Mucosa of rectum (tissue), 2 donors: ENCODE measurements around the gene GSG1L2.
"Not testable (repeated sequence)": the region's sequence is repeated elsewhere in the genome, so short reads cannot be mapped to it uniquely, and the experiment has no call there.

Source experiments
- H3K27ac ChIP-seq, 2 donors: one replicate each; pipeline ENCODE4 v1.7.0; 2013; ENCODE audit warnings: inconsistent platforms in 2 of 2, low read depth in 2 of 2, low read length in 2 of 2
- H3K27me3 ChIP-seq, 2 donors: one replicate each; pipeline ENCODE4 v1.7.0; 2013; ENCODE audit warnings: low read length in 2 of 2; ENCODE audit not compliant: control insufficient read depth in 2 of 2, insufficient read depth in 2 of 2
- H3K36me3 ChIP-seq, 2 donors: one replicate each; pipeline ENCODE4 v1.7.0; 2013; ENCODE audit warnings: low read length in 2 of 2; ENCODE audit not compliant: control insufficient read depth in 2 of 2, insufficient read depth in 2 of 2
- H3K4me1 ChIP-seq, 2 donors: one replicate each; pipeline ENCODE4 v1.7.0; 2013; ENCODE audit warnings: low read length in 2 of 2, mild to moderate bottlenecking in 1 of 2; ENCODE audit not compliant: control insufficient read depth in 2 of 2, insufficient read depth in 2 of 2
- H3K4me3 ChIP-seq, 2 donors: one replicate each; pipeline ENCODE4 v1.7.0; 2013; ENCODE audit warnings: low read length in 2 of 2
- H3K9ac ChIP-seq, 2 donors: one replicate each; pipeline ENCODE4 v1.7.0; 2013; ENCODE audit warnings: low read length in 2 of 2, low read depth in 1 of 2, mild to moderate bottlenecking in 1 of 2
- H3K9me3 ChIP-seq, 2 donors: one replicate each; pipeline ENCODE4 v1.7.0; 2013; ENCODE audit warnings: low read length in 2 of 2; ENCODE audit not compliant: control insufficient read depth in 2 of 2
- donor health status: healthy.
- donor health status: Normal muscosa, but diverticular disease.

GSG1L2 gene

GRCh38 chr17:9792181-9792840, 29.6 kb downstream of the GSG1L2 start:
- Histone ChIP-seq H3K4me3 (no peak overlapping the region), H3K27ac (no peak overlapping the region), H3K9ac (no peak overlapping the region), H3K9me3 (no peaks in the 10 kb centered on the region), H3K36me3 (no peaks in the 10 kb centered on the region), H3K4me1 (no peaks in the 10 kb centered on the region), H3K27me3 (no peaks in the 10 kb centered on the region)

- no peak within 1 kb of the TSS for H3K4me3 ChIP-seq
- H3K36me3 ChIP-seq, result no peaks in the 10 kb centered on the region
- H3K27ac ChIP-seq, result no peak within 1 kb of the TSS
- H3K4me1 ChIP-seq, result no peaks in the 10 kb centered on the region
- H3K27me3 ChIP-seq, result no peaks in the 10 kb centered on the region
- no peak within 1 kb of the TSS for H3K9ac ChIP-seq
- no peaks in the 10 kb centered on the region for H3K9me3 ChIP-seq
These were observed 30.7 kb downstream of the GSG1L2 start, which contains the start of gene DHRS7C for GRCh38 chr17:9790889-9791876. DHRS7C (minus strand) TSS chr17:9791592; CDS start chr17:9791284, 308 bp downstream.

GRCh38 chr17:9790316-9790715, 31.6 kb downstream of the GSG1L2 start:
- Histone ChIP-seq H3K9me3 (no peaks in the 10 kb centered on the region), H3K27ac (no peak overlapping the region), H3K9ac (no peak overlapping the region), H3K4me1 (no peaks in the 10 kb centered on the region), H3K4me3 (no peak overlapping the region), H3K27me3 (no peaks in the 10 kb centered on the region), H3K36me3 (no peaks in the 10 kb centered on the region)

GRCh38 chr17:9788601-9789000, 33.3 kb downstream of the GSG1L2 start:
- Histone ChIP-seq H3K27me3 (no peaks in the 10 kb centered on the region), H3K27ac (no peak overlapping the region), H3K9me3 (no peaks in the 10 kb centered on the region), H3K4me1 (no peaks in the 10 kb centered on the region), H3K4me3 (no peak overlapping the region), H3K36me3 (no peaks in the 10 kb centered on the region), H3K9ac (no peak overlapping the region)

GRCh38 chr17:9784544-9784943, 37.3 kb downstream of the GSG1L2 start:
- Histone ChIP-seq H3K9me3 (no peaks in the 10 kb centered on the region), H3K9ac (no peak overlapping the region), H3K27me3 (peaks cover 0 to 2% of the 10 kb centered on the region in 2 donors), H3K36me3 (no peaks in the 10 kb centered on the region), H3K4me3 (no peak overlapping the region), H3K4me1 (no peaks in the 10 kb centered on the region), H3K27ac (no peak overlapping the region)

- not testable (repeated sequence) for H3K4me3 ChIP-seq, H3K9ac ChIP-seq, H3K36me3 ChIP-seq, H3K9me3 ChIP-seq, H3K27ac ChIP-seq, H3K27me3 ChIP-seq, H3K4me1 ChIP-seq
These were observed 38.4 kb downstream of the GSG1L2 start for GRCh38 chr17:9783465-9783864.

- H3K27ac ChIP-seq, result no peak overlapping the region
- peaks cover 0 to 2% of the 10 kb centered on the region in 2 donors for H3K27me3 ChIP-seq
- no peak overlapping the region for H3K4me3 ChIP-seq
- no peaks in the 10 kb centered on the region for H3K9me3 ChIP-seq
- no peaks in the 10 kb centered on the region for H3K4me1 ChIP-seq
- no peak overlapping the region for H3K9ac ChIP-seq
- H3K36me3 ChIP-seq, result no peaks in the 10 kb centered on the region
These were observed 38.8 kb downstream of the GSG1L2 start for GRCh38 chr17:9783050-9783449.

- H3K9ac ChIP-seq, result no peak overlapping the region
- no peak overlapping the region for H3K4me3 ChIP-seq
- H3K27ac ChIP-seq, result no peak overlapping the region
- no peaks in the 10 kb centered on the region for H3K9me3 ChIP-seq
- H3K27me3 ChIP-seq, result peaks cover 0 to 2% of the 10 kb centered on the region in 2 donors
- no peaks in the 10 kb centered on the region for H3K36me3 ChIP-seq
- no peaks in the 10 kb centered on the region for H3K4me1 ChIP-seq
These were observed 41.3 kb downstream of the GSG1L2 start for GRCh38 chr17:9780552-9780951.

GRCh38 chr17:9776911-9777310, 45.0 kb downstream of the GSG1L2 start:
- Histone ChIP-seq H3K4me3 (no peak overlapping the region), H3K9me3 (no peaks in the 10 kb centered on the region), H3K27me3 (peaks cover 0 to 2% of the 10 kb centered on the region in 2 donors), H3K27ac (no peak overlapping the region), H3K36me3 (no peaks in the 10 kb centered on the region), H3K4me1 (no peaks in the 10 kb centered on the region), H3K9ac (no peak overlapping the region)

GRCh38 chr17:9772658-9773057, 49.2 kb downstream of the GSG1L2 start:
- Histone ChIP-seq H3K9me3 (no peaks in the 10 kb centered on the region), H3K36me3 (no peaks in the 10 kb centered on the region), H3K4me3 (no peak overlapping the region), H3K27ac (no peak overlapping the region), H3K4me1 (no peaks in the 10 kb centered on the region), H3K9ac (no peak overlapping the region), H3K27me3 (peaks cover 0 to 2% of the 10 kb centered on the region in 2 donors)
